SK-N-SH (cell line): ENCODE data around the gene TMEM190. TPM values are rescaled to one million over a fixed set of nuclear protein-coding genes. Genes with fewer than 3 reads are reported as not detected.

Experiments
- CTCF ChIA-PET: fragments of 300-600, 350-600 bp; formaldehyde crosslinking; extraction: SDS; loops from one replicate; lab custom pipeline; 2021; lab: Yijun Ruan, JAX
- POLR2A ChIA-PET: fragments of 350-600 bp; sonication (Branson Sonifier 250); formaldehyde crosslinking; extraction: SDS; loops from one replicate; lab custom pipeline; 2020; ENCODE audit warnings: antibody characterized with exemption, inconsistent platforms; lab: Yijun Ruan, JAX
- DNase-seq: peaks from one replicate; pipeline ENCODE4 v3.0.0; 2012
- H2AFZ ChIP-seq: fragments of 200-600 bp; sonication (generic); 2 replicates; pipeline ENCODE4 v1.8.1; 2016; ENCODE audit warnings: antibody characterized with exemption, mild to moderate bottlenecking, low read depth
- H3F3A ChIP-seq: fragments of 200-600 bp; sonication (generic); replicated peaks from 2 replicates; pipeline ENCODE3; 2016; ENCODE audit warnings: antibody characterized with exemption, mild to moderate bottlenecking; ENCODE audit not compliant: insufficient read depth
- H3K27ac ChIP-seq, 2 experiments: fragments of 200-500 bp in 1 of 2; fragments of 200-600 bp in 1 of 2; sonication (Bioruptor generic) in 1 of 2; sonication (generic), shearing (Covaris generic) in 1 of 2; 2 replicates each; pipeline versions ENCODE4 v1.5.1 to v1.6.1; 2014 to 2016; ENCODE audit warnings: low read depth in 2 of 2, inconsistent platforms in 1 of 2, low read length in 1 of 2, mild to moderate bottlenecking in 1 of 2, mixed read lengths in 1 of 2
- H3K27me3 ChIP-seq: fragments of 200-600 bp; sonication (generic), shearing (Covaris generic); 2 replicates; pipeline ENCODE4 v1.6.1; 2016; ENCODE audit warnings: mixed run types; ENCODE audit not compliant: insufficient read depth
- H3K36me3 ChIP-seq, 2 experiments: fragments of 200-500 bp in 1 of 2; fragments of 200-600 bp in 1 of 2; sonication (Bioruptor generic) in 1 of 2; sonication (generic) in 1 of 2; replicated peaks in 1 of 2; 2 replicates each; pipeline versions ENCODE3 to v1.5.1; 2014 to 2016; ENCODE audit warnings: low read length in 1 of 2, mild to moderate bottlenecking in 1 of 2; ENCODE audit not compliant: insufficient read depth in 2 of 2, control insufficient read depth in 1 of 2
- H3K4me1 ChIP-seq, 2 experiments: fragments of 200-500 bp in 1 of 2; fragments of 200-600 bp in 1 of 2; sonication (Bioruptor generic) in 1 of 2; sonication (generic), shearing (Covaris generic) in 1 of 2; 2 replicates each; pipeline versions ENCODE4 v1.5.1 to v1.6.1; 2014 to 2016; ENCODE audit warnings: low read depth in 1 of 2, low read length in 1 of 2, mixed run types in 1 of 2; ENCODE audit not compliant: insufficient read depth in 2 of 2, control insufficient read depth in 1 of 2
- H3K4me2 ChIP-seq: fragments of 200-600 bp; sonication (generic), shearing (Covaris generic); 2 replicates; pipeline ENCODE4 v1.6.1; 2017; ENCODE audit warnings: mixed run types
- H3K4me3 ChIP-seq, 2 experiments: fragments of 200-500 bp in 1 of 2; fragments of 200-600 bp in 1 of 2; sonication (Bioruptor generic) in 1 of 2; sonication (generic), shearing (Covaris generic) in 1 of 2; 2 replicates each; pipeline versions ENCODE4 v1.5.1 to v1.8.1; 2014 to 2016; ENCODE audit warnings: low read depth in 2 of 2, inconsistent platforms in 1 of 2, low read length in 1 of 2, mild to moderate bottlenecking in 1 of 2, mixed read lengths in 1 of 2, moderate library complexity in 1 of 2
- H3K79me2 ChIP-seq: fragments of 200-600 bp; sonication (generic); 2 replicates; pipeline ENCODE4 v1.8.1; 2017; ENCODE audit warnings: mild to moderate bottlenecking; ENCODE audit not compliant: insufficient read depth
- H3K9ac ChIP-seq: fragments of 200-600 bp; sonication (generic); 2 replicates; pipeline ENCODE4 v1.6.1; 2017; ENCODE audit warnings: mixed run types
- H3K9me2 ChIP-seq: fragments of 200-600 bp; sonication (generic); 2 replicates; pipeline ENCODE4 v1.6.1; 2017; ENCODE audit warnings: mixed run types
- H3K9me3 ChIP-seq: fragments of 200-600 bp; sonication (generic); 2 replicates; pipeline ENCODE4 v1.6.1; 2017; ENCODE audit warnings: mixed run types, mild to moderate bottlenecking, moderate library complexity
- H4K20me1 ChIP-seq: fragments of 200-600 bp; sonication (generic); 2 replicates; pipeline ENCODE4 v1.6.1; 2017; ENCODE audit warnings: mild to moderate bottlenecking, mixed run types; ENCODE audit not compliant: insufficient read depth
- ELF1 ChIP-seq: IDR thresholded peaks from 2 replicates; pipeline ENCODE4 v1.4.0; 2012
- FOXM1 ChIP-seq: IDR thresholded peaks from 2 replicates; pipeline ENCODE4 v1.4.0; 2012; ENCODE audit warnings: low read depth, mild to moderate bottlenecking
- JUND ChIP-seq: IDR thresholded peaks from 2 replicates; pipeline ENCODE4 v1.4.0; 2012
- NFIC ChIP-seq: IDR thresholded peaks from 2 replicates; pipeline ENCODE4 v1.4.0; 2012; ENCODE audit warnings: borderline replicate concordance
- NRF1 ChIP-seq: IDR thresholded peaks from 2 replicates; pipeline ENCODE4 v1.6.1; 2012; ENCODE audit warnings: low read depth, mild to moderate bottlenecking, low read length
- POLR2AphosphoS5 ChIP-seq: IDR thresholded peaks from 2 replicates; pipeline ENCODE4 v1.6.1; 2012; ENCODE audit warnings: low read depth, low read length
- RCOR1 ChIP-seq: fragments of 150-350 bp; IDR thresholded peaks from 2 replicates; pipeline ENCODE4 v1.6.1; 2017; ENCODE audit warnings: antibody characterized with exemption, low read length
- YY1 ChIP-seq: IDR thresholded peaks from 2 replicates; pipeline ENCODE4 v1.4.0; 2012; ENCODE audit warnings: low read depth, mild to moderate bottlenecking
- WGBS: methylation state at CpG from one replicate; pipeline ENCODE4 v1.1.6; 2017; ENCODE audit warnings: low lambda C conversion rate; 5-methylcytosine and 5-hydroxymethylcytosine counted together
- polyA plus RNA-seq, 3 experiments: library from polyadenylated mRNA; depleted of rRNA; stranded (reverse); fragments of >200 nt; gene quantifications; 2 replicates each; pipeline ENCODE4 v1.2.3, GENCODE V29; 2012
- TF ChIP-seq, protein P1 (sequence below): IDR thresholded peaks from 2 replicates; pipeline ENCODE4 v1.4.0; 2012; ENCODE audit warnings: low read depth, borderline replicate concordance
- TF ChIP-seq, protein P2 (sequence below): IDR thresholded peaks from 2 replicates; pipeline ENCODE4; 2012
- TF ChIP-seq, protein P3 (sequence below): IDR thresholded peaks from 2 replicates; pipeline ENCODE4 v1.6.1; 2012; ENCODE audit warnings: mild to moderate bottlenecking, low read depth, low read length, moderate library complexity
- TF ChIP-seq, protein P4 (sequence below): IDR thresholded peaks from 2 replicates; pipeline ENCODE4 v1.4.0; 2012; ENCODE audit warnings: low read depth, borderline replicate concordance

TMEM190 gene
- polyA plus RNA-seq, 1 of the 3 experiments (the other 2 are of a cell fraction), result 0.77 TPM

DNA sequence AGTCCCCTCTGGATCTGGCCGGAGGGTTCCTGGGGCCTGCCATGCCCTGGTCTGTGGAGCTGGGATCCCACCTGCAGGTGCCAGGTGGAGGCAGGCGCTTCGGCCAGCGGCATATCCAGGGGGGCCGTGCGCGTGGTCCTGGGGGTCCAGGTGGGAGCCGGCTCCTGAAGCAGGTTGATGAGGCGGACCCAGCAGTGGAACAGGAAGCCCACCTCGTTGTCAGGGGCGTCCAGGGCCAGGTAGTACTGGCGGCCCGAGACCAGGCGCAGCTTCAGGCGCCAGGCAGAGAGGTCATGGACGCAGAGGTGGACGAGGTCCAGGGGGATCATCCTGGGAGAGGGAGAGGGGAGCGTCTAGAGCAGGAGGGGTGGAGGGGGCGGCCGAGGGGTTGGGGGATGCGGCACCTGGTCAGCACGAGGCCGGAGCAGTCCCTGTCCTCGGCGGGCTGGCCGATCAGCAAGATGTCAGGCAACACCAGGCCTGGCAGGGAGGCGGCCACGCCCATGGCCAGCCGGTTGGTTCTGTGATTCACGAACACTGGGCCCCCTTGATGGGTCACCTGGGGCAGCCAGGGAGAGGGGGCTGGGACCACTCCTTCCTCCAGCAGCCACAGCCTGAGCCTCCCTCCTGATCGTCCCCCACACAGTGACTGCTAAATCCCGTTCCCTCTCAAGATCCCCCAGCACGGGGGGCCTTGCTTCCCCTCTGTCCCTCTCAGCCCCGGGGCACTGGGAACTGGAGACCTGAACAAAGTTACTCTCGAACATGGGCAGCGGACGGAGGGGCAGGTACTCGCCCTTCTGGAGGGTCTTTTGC lies 14.2 kb upstream of the TMEM190 start:
- Histone ChIP-seq H3K9ac (no peak overlapping the region), H3K4me3 (no peak overlapping the region), H3K36me3 (peaks cover 0 to 4% of the 10 kb centered on the region in 2 experiments), H3K27me3 (no peaks in the 10 kb centered on the region), H3F3A (peaks cover 8% of the 10 kb centered on the region), H3K4me2 (no peak overlapping the region), H3K9me3 (no peaks in the 10 kb centered on the region), H4K20me1 (no peaks in the 10 kb centered on the region), H3K79me2 (no peaks in the 10 kb centered on the region), H3K9me2 (no peaks in the 10 kb centered on the region), H3K27ac (no peak overlapping the region), H2AFZ (no peak overlapping the region), H3K4me1 (peaks cover 0 to 4% of the 10 kb centered on the region in 2 experiments; a peak in 1 of 4 replicates)
- WGBS, result 85% methylated on average over 28 of the region's 38 CpGs
- ChIA-PET CTCF (interaction anchor here (0.6 to 2.0 kb wide), 3 partner anchors 22 to 221 kb away, joined by 3 to 8 read pairs (median 4); partner anchors contain the start of gene TMEM238), POLR2A (interaction anchor here (1.4 kb wide), 1 partner anchor 45 kb away, joined by 5 read pairs; the partner anchor contains the start of gene UBE2S)
- TF ChIP-seq NFIC, result no peak
- no peak for TF ChIP-seq YY1
- TF ChIP-seq, protein P1, sequence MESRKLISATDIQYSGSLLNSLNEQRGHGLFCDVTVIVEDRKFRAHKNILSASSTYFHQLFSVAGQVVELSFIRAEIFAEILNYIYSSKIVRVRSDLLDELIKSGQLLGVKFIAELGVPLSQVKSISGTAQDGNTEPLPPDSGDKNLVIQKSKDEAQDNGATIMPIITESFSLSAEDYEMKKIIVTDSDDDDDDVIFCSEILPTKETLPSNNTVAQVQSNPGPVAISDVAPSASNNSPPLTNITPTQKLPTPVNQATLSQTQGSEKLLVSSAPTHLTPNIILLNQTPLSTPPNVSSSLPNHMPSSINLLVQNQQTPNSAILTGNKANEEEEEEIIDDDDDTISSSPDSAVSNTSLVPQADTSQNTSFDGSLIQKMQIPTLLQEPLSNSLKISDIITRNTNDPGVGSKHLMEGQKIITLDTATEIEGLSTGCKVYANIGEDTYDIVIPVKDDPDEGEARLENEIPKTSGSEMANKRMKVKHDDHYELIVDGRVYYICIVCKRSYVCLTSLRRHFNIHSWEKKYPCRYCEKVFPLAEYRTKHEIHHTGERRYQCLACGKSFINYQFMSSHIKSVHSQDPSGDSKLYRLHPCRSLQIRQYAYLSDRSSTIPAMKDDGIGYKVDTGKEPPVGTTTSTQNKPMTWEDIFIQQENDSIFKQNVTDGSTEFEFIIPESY, result no peak
- no peak for TF ChIP-seq POLR2AphosphoS5
- no peak for TF ChIP-seq JUND
- TF ChIP-seq, protein P2, sequence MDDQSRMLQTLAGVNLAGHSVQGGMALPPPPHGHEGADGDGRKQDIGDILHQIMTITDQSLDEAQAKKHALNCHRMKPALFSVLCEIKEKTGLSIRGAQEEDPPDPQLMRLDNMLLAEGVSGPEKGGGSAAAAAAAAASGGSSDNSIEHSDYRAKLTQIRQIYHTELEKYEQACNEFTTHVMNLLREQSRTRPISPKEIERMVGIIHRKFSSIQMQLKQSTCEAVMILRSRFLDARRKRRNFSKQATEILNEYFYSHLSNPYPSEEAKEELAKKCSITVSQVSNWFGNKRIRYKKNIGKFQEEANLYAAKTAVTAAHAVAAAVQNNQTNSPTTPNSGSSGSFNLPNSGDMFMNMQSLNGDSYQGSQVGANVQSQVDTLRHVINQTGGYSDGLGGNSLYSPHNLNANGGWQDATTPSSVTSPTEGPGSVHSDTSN, result no peak
- TF ChIP-seq RCOR1, result no peak
- no peak for TF ChIP-seq ELF1
- TF ChIP-seq, protein P3, sequence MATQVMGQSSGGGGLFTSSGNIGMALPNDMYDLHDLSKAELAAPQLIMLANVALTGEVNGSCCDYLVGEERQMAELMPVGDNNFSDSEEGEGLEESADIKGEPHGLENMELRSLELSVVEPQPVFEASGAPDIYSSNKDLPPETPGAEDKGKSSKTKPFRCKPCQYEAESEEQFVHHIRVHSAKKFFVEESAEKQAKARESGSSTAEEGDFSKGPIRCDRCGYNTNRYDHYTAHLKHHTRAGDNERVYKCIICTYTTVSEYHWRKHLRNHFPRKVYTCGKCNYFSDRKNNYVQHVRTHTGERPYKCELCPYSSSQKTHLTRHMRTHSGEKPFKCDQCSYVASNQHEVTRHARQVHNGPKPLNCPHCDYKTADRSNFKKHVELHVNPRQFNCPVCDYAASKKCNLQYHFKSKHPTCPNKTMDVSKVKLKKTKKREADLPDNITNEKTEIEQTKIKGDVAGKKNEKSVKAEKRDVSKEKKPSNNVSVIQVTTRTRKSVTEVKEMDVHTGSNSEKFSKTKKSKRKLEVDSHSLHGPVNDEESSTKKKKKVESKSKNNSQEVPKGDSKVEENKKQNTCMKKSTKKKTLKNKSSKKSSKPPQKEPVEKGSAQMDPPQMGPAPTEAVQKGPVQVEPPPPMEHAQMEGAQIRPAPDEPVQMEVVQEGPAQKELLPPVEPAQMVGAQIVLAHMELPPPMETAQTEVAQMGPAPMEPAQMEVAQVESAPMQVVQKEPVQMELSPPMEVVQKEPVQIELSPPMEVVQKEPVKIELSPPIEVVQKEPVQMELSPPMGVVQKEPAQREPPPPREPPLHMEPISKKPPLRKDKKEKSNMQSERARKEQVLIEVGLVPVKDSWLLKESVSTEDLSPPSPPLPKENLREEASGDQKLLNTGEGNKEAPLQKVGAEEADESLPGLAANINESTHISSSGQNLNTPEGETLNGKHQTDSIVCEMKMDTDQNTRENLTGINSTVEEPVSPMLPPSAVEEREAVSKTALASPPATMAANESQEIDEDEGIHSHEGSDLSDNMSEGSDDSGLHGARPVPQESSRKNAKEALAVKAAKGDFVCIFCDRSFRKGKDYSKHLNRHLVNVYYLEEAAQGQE, result no peak
- TF ChIP-seq, protein P4, sequence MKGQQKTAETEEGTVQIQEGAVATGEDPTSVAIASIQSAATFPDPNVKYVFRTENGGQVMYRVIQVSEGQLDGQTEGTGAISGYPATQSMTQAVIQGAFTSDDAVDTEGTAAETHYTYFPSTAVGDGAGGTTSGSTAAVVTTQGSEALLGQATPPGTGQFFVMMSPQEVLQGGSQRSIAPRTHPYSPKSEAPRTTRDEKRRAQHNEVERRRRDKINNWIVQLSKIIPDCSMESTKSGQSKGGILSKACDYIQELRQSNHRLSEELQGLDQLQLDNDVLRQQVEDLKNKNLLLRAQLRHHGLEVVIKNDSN, result no peak
- no peak for TF ChIP-seq FOXM1
- no peak for TF ChIP-seq NRF1
- no peak for DNase-seq
